Measurements from ENCODE around the gene LRRC3. TPM values are rescaled to one million over a fixed set of nuclear protein-coding genes. Genes with fewer than 3 reads are reported as not detected.
A peak's percentile ranks its signal among the peaks of the same experiment; 100 is the strongest.

Gene LRRC3
- total RNA-seq, 5 donors from 2014 or later (not counting 1 experiment from before 2014, with no cell fraction given), result 0.76 to 2.2 (median 0.98) TPM

DNA sequence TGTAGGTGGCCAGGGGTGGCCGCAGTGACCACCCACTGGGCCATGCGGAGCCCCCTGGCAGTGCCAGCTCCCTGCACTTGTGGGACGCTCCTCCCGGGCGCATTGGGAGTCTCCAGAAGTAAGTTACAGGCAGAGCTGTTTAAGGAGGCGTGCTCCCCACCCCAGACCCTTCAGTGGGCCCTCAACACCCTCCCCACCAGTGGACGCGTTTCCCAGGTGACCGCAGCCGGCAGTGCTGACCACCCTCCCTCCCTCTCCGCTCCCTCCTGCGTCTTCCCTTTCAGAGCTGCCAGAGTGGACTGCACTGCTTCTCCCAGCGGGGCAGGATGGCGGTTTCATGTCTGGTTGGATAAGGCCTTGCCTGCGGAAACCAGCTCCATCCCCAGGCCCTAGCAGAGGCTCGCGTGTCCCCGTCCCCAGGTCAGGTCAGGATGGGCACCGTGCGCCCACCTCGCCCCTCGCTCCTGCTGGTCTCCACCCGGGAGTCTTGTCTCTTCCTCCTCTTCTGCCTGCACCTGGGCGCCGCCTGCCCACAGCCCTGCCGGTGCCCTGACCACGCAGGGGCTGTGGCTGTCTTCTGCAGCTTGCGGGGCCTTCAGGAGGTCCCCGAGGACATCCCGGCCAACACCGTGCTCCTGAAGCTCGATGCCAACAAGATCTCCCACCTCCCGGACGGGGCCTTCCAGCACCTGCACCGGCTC lies 1.1 kb downstream of the LRRC3 start:
- DNase-seq (no peak), ATAC-seq (replicated peaks in 1 of 4) (no peak)
- no peak overlapping the region for H3K27ac Mint-ChIP-seq
- WGBS (ENCODE audit: insufficient coverage), result 85% methylated on average over 33 of the region's 35 CpGs
- H3K36me3 ChIP-seq (ENCODE audit: control insufficient read depth in 2 of 2, extremely low read depth in 1 of 2, insufficient read depth in 1 of 2, low read length in 1 of 2), result no peaks in the 10 kb centered on the region
- peaks cover 0 to 15% of the 10 kb centered on the region in 2 experiments for H3K4me1 ChIP-seq (ENCODE audit: control insufficient read depth in 1 of 2, extremely low read depth in 1 of 2, insufficient read depth in 2 of 2, low read length in 2 of 2)
- H3K36me3 Mint-ChIP-seq, result no peaks in the 10 kb centered on the region
- H3K4me3 Mint-ChIP-seq, result peak overlapping the region; percentile 43 to 67 (median 66)
- H3K9me3 ChIP-seq, result no peaks in the 10 kb centered on the region
- no peak overlapping the region for H3K27ac ChIP-seq (ENCODE audit: low read length)
- no peak overlapping the region for H3K4me3 ChIP-seq (ENCODE audit: control insufficient read depth in 1 of 2, extremely low read depth in 1 of 2, low read length in 1 of 2)
- ChIA-PET POLR2A (no interaction called here), CTCF (no interaction called here)
- peaks cover 0 to 17% of the 10 kb centered on the region in 2 experiments for H3K27me3 ChIP-seq (replicated peaks in 1 of 2; ENCODE audit: control insufficient read depth in 2 of 2, extremely low read depth in 1 of 2, insufficient read depth in 2 of 2, low read length in 1 of 2)
- peaks cover 0 to 11% (median 7%) of the 10 kb centered on the region in 3 donors for H3K4me1 Mint-ChIP-seq
- H3K9me3 Mint-ChIP-seq, result peaks cover 0 to 12% (median 8%) of the 10 kb centered on the region in 3 donors
- peaks cover 0 to 2% of the 10 kb centered on the region in 2 donors for H3K27me3 Mint-ChIP-seq

DNA sequence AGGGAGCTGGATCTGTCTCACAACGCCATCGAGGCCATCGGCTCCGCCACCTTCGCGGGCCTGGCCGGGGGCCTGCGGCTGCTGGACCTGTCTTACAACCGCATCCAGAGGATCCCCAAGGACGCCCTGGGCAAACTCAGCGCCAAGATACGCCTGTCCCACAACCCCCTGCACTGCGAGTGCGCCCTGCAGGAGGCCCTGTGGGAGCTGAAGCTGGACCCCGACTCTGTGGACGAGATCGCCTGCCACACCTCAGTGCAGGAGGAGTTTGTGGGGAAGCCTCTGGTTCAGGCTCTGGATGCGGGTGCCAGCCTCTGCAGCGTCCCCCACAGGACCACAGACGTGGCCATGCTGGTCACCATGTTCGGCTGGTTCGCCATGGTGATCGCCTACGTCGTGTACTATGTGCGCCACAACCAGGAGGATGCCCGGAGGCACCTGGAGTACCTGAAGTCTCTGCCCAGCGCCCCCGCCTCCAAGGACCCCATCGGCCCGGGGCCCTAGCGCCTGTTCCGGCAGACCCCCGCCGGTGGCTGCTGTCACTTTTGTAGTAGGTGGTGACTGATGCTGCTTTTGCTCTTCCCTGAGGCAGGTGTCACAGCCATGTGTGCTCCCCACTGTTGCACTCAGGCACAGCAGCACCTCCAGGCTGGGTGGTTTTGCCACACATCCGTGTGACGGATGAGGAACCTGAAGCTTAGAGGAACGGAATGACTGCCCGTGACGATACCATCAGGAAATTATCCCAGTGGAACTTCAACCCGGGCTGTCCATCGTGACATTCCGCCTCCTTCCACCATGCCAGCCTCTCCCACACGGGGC lies 1.8 kb downstream of the LRRC3 start:
- Histone ChIP-seq H3K9me3 (no peaks in the 10 kb centered on the region), H3K36me3 (ENCODE audit: control insufficient read depth in 2 of 2, extremely low read depth in 1 of 2, insufficient read depth in 1 of 2, low read length in 1 of 2) (no peaks in the 10 kb centered on the region), H3K4me1 (ENCODE audit: control insufficient read depth in 1 of 2, extremely low read depth in 1 of 2, insufficient read depth in 2 of 2, low read length in 2 of 2) (peaks cover 0 to 15% of the 10 kb centered on the region in 2 experiments), H3K4me3 (ENCODE audit: control insufficient read depth in 1 of 2, extremely low read depth in 1 of 2, low read length in 1 of 2) (no peak overlapping the region), H3K27ac (ENCODE audit: low read length) (no peak overlapping the region), H3K27me3 (replicated peaks in 1 of 2; ENCODE audit: control insufficient read depth in 2 of 2, extremely low read depth in 1 of 2, insufficient read depth in 2 of 2, low read length in 1 of 2) (peaks cover 0 to 16% of the 10 kb centered on the region in 2 experiments)
- Mint-ChIP-seq H3K4me1 (peaks cover 0 to 11% (median 7%) of the 10 kb centered on the region in 3 donors), H3K27me3 (no peaks in the 10 kb centered on the region), H3K36me3 (no peaks in the 10 kb centered on the region), H3K27ac (peak overlapping the region in 1 of 2 donors; percentile 39), H3K4me3 (peak overlapping the region; percentile 46 to 67 (median 66)), H3K9me3 (peaks cover 0 to 11% (median 8%) of the 10 kb centered on the region in 3 donors)
- ChIA-PET POLR2A (no interaction called here), CTCF (no interaction called here)
- ATAC-seq (replicated peaks in 1 of 4) (no peak), DNase-seq (no peak)
- WGBS (ENCODE audit: insufficient coverage), result 96% methylated on average over 41 of the region's 44 CpGs

DNA sequence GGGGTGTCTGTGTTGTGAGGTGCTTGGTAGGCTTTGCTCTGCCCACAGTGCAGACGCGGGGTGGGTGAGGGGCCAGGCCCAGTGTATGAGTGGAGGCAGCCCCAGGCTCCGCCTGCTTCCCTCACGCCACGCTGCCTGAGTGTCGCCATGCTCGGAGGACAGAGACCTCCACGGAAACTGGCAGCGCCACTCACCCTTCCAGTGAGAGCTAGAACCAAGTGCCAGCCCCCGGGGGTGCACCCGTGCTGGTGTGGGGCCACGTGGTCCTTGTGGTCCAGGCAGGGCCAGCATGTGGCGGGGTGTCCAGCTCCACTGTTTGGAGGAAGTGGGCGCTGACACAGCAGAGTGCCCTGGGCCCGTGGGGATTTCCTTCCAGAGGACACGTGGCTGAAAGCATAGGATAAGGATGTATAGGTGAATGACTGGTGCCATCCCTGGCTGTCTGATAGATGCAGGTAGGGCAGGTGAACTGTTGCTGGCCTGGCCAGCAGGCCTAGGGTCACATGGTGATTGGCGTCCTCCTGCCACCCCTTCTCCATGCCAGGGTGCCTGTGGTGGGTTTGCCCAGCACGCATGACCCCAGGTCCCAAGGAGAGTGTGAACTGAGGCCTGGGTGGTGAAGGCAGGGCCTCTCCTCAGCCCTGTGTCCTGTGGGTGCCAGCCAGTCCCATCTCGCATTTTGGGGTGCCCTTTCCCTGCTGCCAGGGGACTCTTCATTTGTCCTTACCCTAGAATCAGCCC lies 3.8 kb downstream of the LRRC3 start:
- Mint-ChIP-seq H3K36me3 (no peaks in the 10 kb centered on the region), H3K27me3 (no peaks in the 10 kb centered on the region), H3K4me3 (no peak overlapping the region), H3K9me3 (peaks cover 0 to 4% (median 3%) of the 10 kb centered on the region in 3 donors), H3K27ac (no peak overlapping the region), H3K4me1 (peaks cover 0 to 11% (median 7%) of the 10 kb centered on the region in 3 donors)
- DNase-seq, result no peak
- ChIA-PET CTCF (no interaction called here), POLR2A (no interaction called here)
- Histone ChIP-seq H3K4me3 (ENCODE audit: control insufficient read depth in 1 of 2, extremely low read depth in 1 of 2, low read length in 1 of 2) (no peak overlapping the region), H3K27ac (ENCODE audit: low read length) (no peak overlapping the region), H3K27me3 (replicated peaks in 1 of 2; ENCODE audit: control insufficient read depth in 2 of 2, extremely low read depth in 1 of 2, insufficient read depth in 2 of 2, low read length in 1 of 2) (peaks cover 0 to 21% of the 10 kb centered on the region in 2 experiments), H3K36me3 (ENCODE audit: control insufficient read depth in 2 of 2, extremely low read depth in 1 of 2, insufficient read depth in 1 of 2, low read length in 1 of 2) (no peaks in the 10 kb centered on the region), H3K9me3 (no peaks in the 10 kb centered on the region), H3K4me1 (ENCODE audit: control insufficient read depth in 1 of 2, extremely low read depth in 1 of 2, insufficient read depth in 2 of 2, low read length in 2 of 2) (peaks cover 0 to 15% of the 10 kb centered on the region in 2 experiments)
- 89% methylated on average over 17 of the region's 19 CpGs for WGBS (ENCODE audit: insufficient coverage)
- ATAC-seq (replicated peaks in 1 of 4), result no peak

GRCh38 chr21:44459712-44460440 lies 4.6 kb downstream of the LRRC3 start:
- ChIA-PET CTCF (no interaction called here), POLR2A (no interaction called here)
- Histone ChIP-seq H3K27me3 (replicated peaks in 1 of 2; ENCODE audit: control insufficient read depth in 2 of 2, extremely low read depth in 1 of 2, insufficient read depth in 2 of 2, low read length in 1 of 2) (peaks cover 0 to 20% of the 10 kb centered on the region in 2 experiments), H3K36me3 (ENCODE audit: control insufficient read depth in 2 of 2, extremely low read depth in 1 of 2, insufficient read depth in 1 of 2, low read length in 1 of 2) (no peaks in the 10 kb centered on the region), H3K27ac (ENCODE audit: low read length) (no peak overlapping the region), H3K4me1 (ENCODE audit: control insufficient read depth in 1 of 2, extremely low read depth in 1 of 2, insufficient read depth in 2 of 2, low read length in 2 of 2) (peaks cover 0 to 12% of the 10 kb centered on the region in 2 experiments), H3K4me3 (ENCODE audit: control insufficient read depth in 1 of 2, extremely low read depth in 1 of 2, low read length in 1 of 2) (no peak overlapping the region), H3K9me3 (no peaks in the 10 kb centered on the region)
- H3K27me3 Mint-ChIP-seq, result no peaks in the 10 kb centered on the region
- H3K36me3 Mint-ChIP-seq, result no peaks in the 10 kb centered on the region
- H3K4me1 Mint-ChIP-seq, result peaks cover 0 to 5% (median 2%) of the 10 kb centered on the region in 3 donors
- H3K4me3 Mint-ChIP-seq, result no peak overlapping the region
- ATAC-seq (replicated peaks in 1 of 4) (no peak), DNase-seq (no peak)
- H3K27ac Mint-ChIP-seq, result no peak overlapping the region
- no peaks in the 10 kb centered on the region for H3K9me3 Mint-ChIP-seq
- 78% methylated on average over 12 of the region's 14 CpGs for WGBS (ENCODE audit: insufficient coverage)

DNA sequence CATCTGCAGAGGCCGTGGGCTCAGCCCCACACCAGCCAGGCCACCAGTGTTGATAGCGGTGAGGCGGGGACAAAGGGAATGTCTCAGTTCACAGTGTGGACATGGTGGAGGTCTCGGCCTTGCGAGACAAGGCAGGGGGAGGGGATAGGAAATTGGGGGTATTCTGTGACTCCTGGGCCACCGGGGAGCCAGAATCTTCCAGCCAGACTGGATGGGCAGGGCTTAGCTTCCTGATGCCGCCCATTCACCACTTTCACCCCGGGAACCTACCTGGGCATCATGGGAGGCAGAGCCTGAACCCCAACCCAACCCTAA lies 5.1 kb downstream of the LRRC3 start:
- ChIA-PET POLR2A (no interaction called here), CTCF (no interaction called here)
- no peak overlapping the region for H3K27ac ChIP-seq (ENCODE audit: low read length)
- H3K36me3 ChIP-seq (ENCODE audit: control insufficient read depth in 2 of 2, extremely low read depth in 1 of 2, insufficient read depth in 1 of 2, low read length in 1 of 2), result no peaks in the 10 kb centered on the region
- H3K4me3 ChIP-seq (ENCODE audit: control insufficient read depth in 1 of 2, extremely low read depth in 1 of 2, low read length in 1 of 2), result no peak overlapping the region
- Mint-ChIP-seq H3K36me3 (no peaks in the 10 kb centered on the region), H3K4me1 (peaks cover 0 to 5% (median 2%) of the 10 kb centered on the region in 3 donors), H3K4me3 (no peak overlapping the region), H3K27me3 (no peaks in the 10 kb centered on the region), H3K27ac (no peak overlapping the region), H3K9me3 (no peaks in the 10 kb centered on the region)
- WGBS (ENCODE audit: insufficient coverage), result 82% methylated on average over 4 of the region's 8 CpGs
- ATAC-seq (replicated peaks in 1 of 4) (no peak), DNase-seq (no peak)
- H3K9me3 ChIP-seq, result no peaks in the 10 kb centered on the region
- H3K4me1 ChIP-seq (ENCODE audit: control insufficient read depth in 1 of 2, extremely low read depth in 1 of 2, insufficient read depth in 2 of 2, low read length in 2 of 2), result peaks cover 0 to 10% of the 10 kb centered on the region in 2 experiments
- H3K27me3 ChIP-seq (replicated peaks in 1 of 2; ENCODE audit: control insufficient read depth in 2 of 2, extremely low read depth in 1 of 2, insufficient read depth in 2 of 2, low read length in 1 of 2), result peaks cover 0 to 19% of the 10 kb centered on the region in 2 experiments

GRCh38 chr21:44461005-44461404 lies 5.7 kb downstream of the LRRC3 start:
- no peak overlapping the region for H3K4me3 ChIP-seq (ENCODE audit: control insufficient read depth in 1 of 2, extremely low read depth in 1 of 2, low read length in 1 of 2)
- H3K27ac Mint-ChIP-seq, result no peak overlapping the region
- H3K9me3 Mint-ChIP-seq, result no peaks in the 10 kb centered on the region
- no peak for DNase-seq
- H3K36me3 ChIP-seq (ENCODE audit: control insufficient read depth in 2 of 2, extremely low read depth in 1 of 2, insufficient read depth in 1 of 2, low read length in 1 of 2), result no peaks in the 10 kb centered on the region
- no peaks in the 10 kb centered on the region for H3K9me3 ChIP-seq
- POLR2A ChIA-PET, result no interaction called here
- H3K4me3 Mint-ChIP-seq, result no peak overlapping the region
- no peak overlapping the region for H3K27ac ChIP-seq (ENCODE audit: low read length)
- ATAC-seq (replicated peaks in 1 of 4), result no peak
- peaks cover 0 to 5% (median 2%) of the 10 kb centered on the region in 3 donors for H3K4me1 Mint-ChIP-seq
- H3K27me3 ChIP-seq (replicated peaks in 1 of 2; ENCODE audit: control insufficient read depth in 2 of 2, extremely low read depth in 1 of 2, insufficient read depth in 2 of 2, low read length in 1 of 2), result peaks cover 0 to 19% of the 10 kb centered on the region in 2 experiments
- no peaks in the 10 kb centered on the region for H3K36me3 Mint-ChIP-seq
- H3K4me1 ChIP-seq (ENCODE audit: control insufficient read depth in 1 of 2, extremely low read depth in 1 of 2, insufficient read depth in 2 of 2, low read length in 2 of 2), result peaks cover 0 to 6% of the 10 kb centered on the region in 2 experiments
- CTCF ChIA-PET, result no interaction called here
- WGBS (ENCODE audit: insufficient coverage), result 98% methylated on average over 7 of the region's 8 CpGs
- H3K27me3 Mint-ChIP-seq, result no peaks in the 10 kb centered on the region
